ENCODE data around the gene LINGO1. TPM values are rescaled to one million over a fixed set of nuclear protein-coding genes. Genes with fewer than 3 reads are reported as not detected.
A peak's percentile ranks its signal among the peaks of the same experiment; 100 is the strongest.

LINGO1 gene
- total and polyA plus RNA-seq, 9 of the 15 experiments (the other 6 are each of a cell fraction or from before 2014, with no cell fraction given), result 0.07 to 15.3 (median 2.1) TPM

GRCh38 chr15:77588126-77588525 lies 44.6 kb downstream of the LINGO1 start:
- no peak for DNase-seq (ENCODE audit: extremely low read depth in 1 of 4, low spot score in 3 of 4)
- Histone ChIP-seq H3K4me1 (replicated peaks in 1 of 2; ENCODE audit: control insufficient read depth in 2 of 2, insufficient read depth in 2 of 2, low read length in 2 of 2) (peaks cover 0 to 7% of the 10 kb centered on the region in 2 experiments; a peak in 1 of 5 replicates), H4K20me1 (replicated peaks; ENCODE audit: control insufficient read depth, insufficient read depth, low read length) (no peaks in the 10 kb centered on the region; the same call in 1 of the 2 replicates), H3K9me1 (ENCODE audit: control insufficient read depth, insufficient read depth, low read length) (no peaks in the 10 kb centered on the region), H3K79me2 (ENCODE audit: control insufficient read depth, insufficient read depth, low read length) (no peaks in the 10 kb centered on the region), H3K4me2 (ENCODE audit: insufficient read depth, low read length) (no peak overlapping the region), H3K4me3 (no peak overlapping the region), H3K27ac (ENCODE audit: extremely low read depth, low read depth, low read length) (no peak overlapping the region), H3K36me3 (ENCODE audit: control insufficient read depth, insufficient read depth, low read length) (no peaks in the 10 kb centered on the region), H2AFZ (ENCODE audit: low read depth, low read length) (no peak overlapping the region), H3K9ac (ENCODE audit: insufficient read depth in 1 of 2, low read depth in 2 of 2, low read length in 2 of 2) (peak overlapping the region in 1 of 2 experiments; percentile 28; a peak in 1 of 4 replicates), H3K27me3 (ENCODE audit: control insufficient read depth in 2 of 2, insufficient read depth in 2 of 2, low read length in 2 of 2) (peaks cover 39 to 53% of the 10 kb centered on the region in 2 experiments), H3K9me3 (replicated peaks; ENCODE audit: control insufficient read depth, insufficient read depth, low read depth, low read length) (no peaks in the 10 kb centered on the region)
- intact Hi-C loops (cut with micrococcal nuclease) (no loop called here), in situ Hi-C loops (cut with MboI) (no loop called here)
- TF ChIP-seq THRAP3 (IDR thresholded peaks at IDR 0.05; ENCODE audit: borderline replicate concordance) (no peak), ASH1L (IDR thresholded peaks at IDR 0.05; ENCODE audit: borderline replicate concordance, low read depth, partially characterized antibody) (no peak), ZNF263 (CRISPR knock-in tag; IDR thresholded peaks at IDR 0.05; ENCODE audit: borderline replicate concordance) (no peak), E4F1 (CRISPR knock-in tag; IDR thresholded peaks at IDR 0.05; ENCODE audit: borderline replicate concordance) (no peak), RBBP5 (IDR thresholded peaks at IDR 0.05; ENCODE audit: borderline replicate concordance, insufficient read depth, low read length, poor library complexity, severe bottlenecking) (no peak), FOXA1 (IDR thresholded peaks at IDR 0.05; ENCODE audit: borderline replicate concordance) (no peak), CTBP1 (IDR thresholded peaks at IDR 0.05; ENCODE audit: borderline replicate concordance) (no peak), ATF1 (CRISPR knock-in tag; IDR thresholded peaks at IDR 0.05) (no peak), ATF1 (tag; IDR thresholded peaks at IDR 0.05) (no peak), TCF7 (IDR thresholded peaks at IDR 0.05; ENCODE audit: borderline replicate concordance) (no peak), ZNF507 (tag; conservative IDR thresholded peaks at IDR 0.05) (no peak), ZNF57 (CRISPR knock-in tag; IDR thresholded peaks at IDR 0.05) (no peak), EP400 (IDR thresholded peaks at IDR 0.05) (no peak)
- TF ChIP-seq, protein P1, sequence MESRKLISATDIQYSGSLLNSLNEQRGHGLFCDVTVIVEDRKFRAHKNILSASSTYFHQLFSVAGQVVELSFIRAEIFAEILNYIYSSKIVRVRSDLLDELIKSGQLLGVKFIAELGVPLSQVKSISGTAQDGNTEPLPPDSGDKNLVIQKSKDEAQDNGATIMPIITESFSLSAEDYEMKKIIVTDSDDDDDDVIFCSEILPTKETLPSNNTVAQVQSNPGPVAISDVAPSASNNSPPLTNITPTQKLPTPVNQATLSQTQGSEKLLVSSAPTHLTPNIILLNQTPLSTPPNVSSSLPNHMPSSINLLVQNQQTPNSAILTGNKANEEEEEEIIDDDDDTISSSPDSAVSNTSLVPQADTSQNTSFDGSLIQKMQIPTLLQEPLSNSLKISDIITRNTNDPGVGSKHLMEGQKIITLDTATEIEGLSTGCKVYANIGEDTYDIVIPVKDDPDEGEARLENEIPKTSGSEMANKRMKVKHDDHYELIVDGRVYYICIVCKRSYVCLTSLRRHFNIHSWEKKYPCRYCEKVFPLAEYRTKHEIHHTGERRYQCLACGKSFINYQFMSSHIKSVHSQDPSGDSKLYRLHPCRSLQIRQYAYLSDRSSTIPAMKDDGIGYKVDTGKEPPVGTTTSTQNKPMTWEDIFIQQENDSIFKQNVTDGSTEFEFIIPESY (CRISPR knock-in tag; IDR thresholded peaks at IDR 0.05), result no peak
- TF ChIP-seq, protein P2, sequence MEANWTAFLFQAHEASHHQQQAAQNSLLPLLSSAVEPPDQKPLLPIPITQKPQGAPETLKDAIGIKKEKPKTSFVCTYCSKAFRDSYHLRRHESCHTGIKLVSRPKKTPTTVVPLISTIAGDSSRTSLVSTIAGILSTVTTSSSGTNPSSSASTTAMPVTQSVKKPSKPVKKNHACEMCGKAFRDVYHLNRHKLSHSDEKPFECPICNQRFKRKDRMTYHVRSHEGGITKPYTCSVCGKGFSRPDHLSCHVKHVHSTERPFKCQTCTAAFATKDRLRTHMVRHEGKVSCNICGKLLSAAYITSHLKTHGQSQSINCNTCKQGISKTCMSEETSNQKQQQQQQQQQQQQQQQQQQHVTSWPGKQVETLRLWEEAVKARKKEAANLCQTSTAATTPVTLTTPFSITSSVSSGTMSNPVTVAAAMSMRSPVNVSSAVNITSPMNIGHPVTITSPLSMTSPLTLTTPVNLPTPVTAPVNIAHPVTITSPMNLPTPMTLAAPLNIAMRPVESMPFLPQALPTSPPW (CRISPR knock-in tag; IDR thresholded peaks at IDR 0.05), result no peak
- TF ChIP-seq, protein P3, sequence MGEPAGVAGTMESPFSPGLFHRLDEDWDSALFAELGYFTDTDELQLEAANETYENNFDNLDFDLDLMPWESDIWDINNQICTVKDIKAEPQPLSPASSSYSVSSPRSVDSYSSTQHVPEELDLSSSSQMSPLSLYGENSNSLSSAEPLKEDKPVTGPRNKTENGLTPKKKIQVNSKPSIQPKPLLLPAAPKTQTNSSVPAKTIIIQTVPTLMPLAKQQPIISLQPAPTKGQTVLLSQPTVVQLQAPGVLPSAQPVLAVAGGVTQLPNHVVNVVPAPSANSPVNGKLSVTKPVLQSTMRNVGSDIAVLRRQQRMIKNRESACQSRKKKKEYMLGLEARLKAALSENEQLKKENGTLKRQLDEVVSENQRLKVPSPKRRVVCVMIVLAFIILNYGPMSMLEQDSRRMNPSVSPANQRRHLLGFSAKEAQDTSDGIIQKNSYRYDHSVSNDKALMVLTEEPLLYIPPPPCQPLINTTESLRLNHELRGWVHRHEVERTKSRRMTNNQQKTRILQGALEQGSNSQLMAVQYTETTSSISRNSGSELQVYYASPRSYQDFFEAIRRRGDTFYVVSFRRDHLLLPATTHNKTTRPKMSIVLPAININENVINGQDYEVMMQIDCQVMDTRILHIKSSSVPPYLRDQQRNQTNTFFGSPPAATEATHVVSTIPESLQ (CRISPR knock-in tag; IDR thresholded peaks at IDR 0.05), result no peak
- no peak for ATAC-seq
- FAIRE-seq, result no peak
- CTCF ChIA-PET (ENCODE audit: low intra/inter-chr PET ratio), result no interaction called here
- BruUV-seq (replicated peaks), result no TSS peak
- 1% methylated on average over 12 of the region's 12 CpGs for WGBS (ENCODE audit: insufficient coverage, low coverage, missing lambda C conversion rate)
- POLR2A ChIA-PET, result interaction anchor here (0.6 to 1.7 kb wide), 4 partner anchors 11 to 35 kb away, joined by 3 to 6 read pairs (median 4); no protein-coding TSS in a partner anchor
